PFSK-1 (cell line): ENCODE measurements around the gene SCTR.

Source experiments
- POLR2AphosphoS5 ChIP-seq: IDR thresholded peaks from 2 replicates; pipeline ENCODE4 v1.6.1; 2012; ENCODE audit warnings: low read depth, mild to moderate bottlenecking, control low read depth, low read length, moderate library complexity
- REST ChIP-seq, 2 experiments: IDR thresholded peaks; 2 replicates each; pipeline versions ENCODE4 v1.6.1 to v1.8.0; 2011 to 2012; ENCODE audit warnings: low read depth in 2 of 2, low read length in 2 of 2, control low read depth in 1 of 2, inconsistent platforms in 1 of 2, mild to moderate bottlenecking in 1 of 2, moderate library complexity in 1 of 2; ENCODE audit not compliant: insufficient read depth in 1 of 2

- TF ChIP-seq POLR2AphosphoS5 (no peak), REST (IDR thresholded peaks at IDR 0.05; ENCODE audit: insufficient read depth in 1 of 2, low read depth in 2 of 2, low read length in 2 of 2) (no peak)
Observed at GRCh38 chr2:119511989-119512388, 12.3 kb downstream of the SCTR start.
